ENCODE measurements around the gene MICOS13.
"Not testable (repeated sequence)": the region's sequence is repeated elsewhere in the genome, so short reads cannot be mapped to it uniquely, and the experiment has no call there.

Gene MICOS13, protein sequence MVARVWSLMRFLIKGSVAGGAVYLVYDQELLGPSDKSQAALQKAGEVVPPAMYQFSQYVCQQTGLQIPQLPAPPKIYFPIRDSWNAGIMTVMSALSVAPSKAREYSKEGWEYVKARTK

GRCh38 chr19:5680437-5681368, at the start of gene MICOS13, which contains the start of gene HSD11B1L:
Gene MICOS13, minus strand, starts transcription at chr19:5680516. Its CDS starts 30 bp downstream, at chr19:5680486.
Gene HSD11B1L, plus strand, starts transcription at chr19:5681027. Its CDS starts 3,806 bp downstream, at chr19:5684833.
- peak; percentile 94 for DNase-seq

DNA sequence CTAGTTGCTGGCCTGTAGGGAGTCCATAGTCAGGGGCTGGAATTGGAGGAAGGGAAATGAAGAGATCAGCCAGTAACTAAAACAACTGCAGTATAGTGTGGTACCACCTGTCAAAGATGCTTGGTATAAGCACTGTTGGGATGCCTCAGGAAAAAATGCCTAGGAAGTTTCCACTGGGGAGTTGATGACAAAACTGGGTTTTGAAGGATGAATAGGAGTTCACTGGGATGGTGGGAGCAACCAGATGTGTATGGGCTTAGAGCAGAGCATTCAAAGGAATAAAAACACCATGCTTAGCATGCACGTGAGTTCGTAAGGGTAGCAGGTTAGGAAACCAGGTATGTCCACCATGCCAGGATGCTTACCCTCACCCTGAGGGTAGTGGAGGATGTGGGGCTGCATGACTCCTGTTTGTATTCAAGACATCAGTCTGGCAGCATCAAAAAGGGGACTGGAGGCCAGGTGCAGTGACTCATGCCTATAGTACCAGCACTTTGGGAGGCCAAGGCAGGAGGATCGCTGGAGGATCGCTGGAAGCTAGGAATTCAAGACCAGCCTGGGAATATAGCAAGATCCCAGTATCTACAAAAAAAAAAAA, 47.2 kb upstream of the MICOS13 start:
- no peak for DNase-seq

- DNase-seq = peak; percentile 98
Measured at GRCh38 chr19:5719961-5720790, 39.9 kb upstream of the MICOS13 start, which contains the start of the genes CATSPERD and LONP1. Gene CATSPERD, plus strand, starts transcription at chr19:5720637. Its CDS starts 101 bp downstream, at chr19:5720738. Gene LONP1, minus strand, starts transcription at chr19:5720146. Its CDS starts 14 bp downstream, at chr19:5720132.

DNA sequence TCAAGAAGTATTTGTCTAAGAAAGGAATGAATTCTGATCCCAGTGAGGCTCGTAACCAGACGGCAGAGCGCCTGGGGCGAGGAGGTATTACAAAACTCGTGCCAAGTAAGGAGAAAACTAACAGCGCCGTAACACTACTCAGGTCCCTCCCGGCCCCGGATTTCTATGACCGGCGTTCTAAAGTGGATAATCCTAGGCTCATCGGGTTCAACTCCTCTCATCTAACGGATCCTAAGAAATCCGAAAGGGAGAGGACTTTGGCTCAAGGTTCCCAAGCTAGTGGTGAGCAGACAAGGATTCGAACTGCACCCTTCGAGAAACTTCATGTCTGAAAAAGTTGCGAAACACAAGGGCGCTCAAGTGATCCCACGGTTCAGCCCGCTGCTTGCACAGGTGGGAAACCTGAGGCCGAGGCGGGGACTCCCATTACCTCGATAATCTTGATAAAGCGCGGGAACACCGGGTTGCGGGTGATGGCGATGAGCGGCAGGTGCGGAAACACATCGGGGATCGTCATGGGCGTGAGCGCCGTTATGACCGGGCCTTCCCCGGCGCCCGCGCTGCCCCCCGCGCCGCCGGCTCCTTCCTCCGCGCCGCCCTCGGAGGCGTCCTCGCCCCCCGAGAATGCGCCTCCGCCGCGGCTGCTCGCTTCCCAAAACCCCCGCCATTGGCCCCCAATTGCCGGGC, 39.1 kb upstream of the MICOS13 start:
- no peak for DNase-seq

DNA sequence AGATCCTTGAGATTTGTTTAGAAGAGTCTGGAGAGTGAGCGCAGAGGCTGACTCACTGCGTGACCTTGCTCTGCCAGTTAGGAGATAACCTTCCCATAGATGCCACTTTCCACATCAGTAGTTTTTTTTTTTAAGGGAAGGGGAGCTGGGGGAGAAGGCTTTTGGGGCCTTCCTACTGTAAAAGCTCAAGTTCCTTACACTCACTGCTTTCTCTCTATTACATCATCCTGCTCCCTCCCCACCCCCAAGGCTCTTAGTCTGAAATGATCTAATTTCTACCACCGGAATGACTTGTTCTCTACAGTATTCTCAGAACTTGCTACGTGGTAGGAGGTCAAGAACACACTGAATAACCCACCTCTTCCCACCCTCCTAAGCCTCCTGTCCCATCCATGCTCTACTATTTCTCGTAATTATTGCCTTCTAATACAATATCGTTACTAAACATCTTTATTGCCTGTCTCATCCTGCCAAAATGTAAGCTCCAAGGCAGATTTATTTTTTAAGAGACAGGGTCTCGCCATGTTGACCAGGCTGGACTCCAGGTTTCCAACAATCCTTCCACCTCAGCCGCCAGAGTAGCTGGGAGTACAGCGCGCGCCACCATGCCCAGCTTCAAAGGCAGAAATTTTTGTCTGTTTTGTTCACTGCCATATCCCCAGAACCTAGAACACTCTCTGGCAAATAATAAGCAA, 38.4 kb upstream of the MICOS13 start:
- peak; percentile 11 for DNase-seq

GRCh38 chr19:5718037-5718578, 37.8 kb upstream of the MICOS13 start:
- no peak for DNase-seq

GRCh38 chr19:5717215-5717935, 37.1 kb upstream of the MICOS13 start:
- DNase-seq = no peak

DNA sequence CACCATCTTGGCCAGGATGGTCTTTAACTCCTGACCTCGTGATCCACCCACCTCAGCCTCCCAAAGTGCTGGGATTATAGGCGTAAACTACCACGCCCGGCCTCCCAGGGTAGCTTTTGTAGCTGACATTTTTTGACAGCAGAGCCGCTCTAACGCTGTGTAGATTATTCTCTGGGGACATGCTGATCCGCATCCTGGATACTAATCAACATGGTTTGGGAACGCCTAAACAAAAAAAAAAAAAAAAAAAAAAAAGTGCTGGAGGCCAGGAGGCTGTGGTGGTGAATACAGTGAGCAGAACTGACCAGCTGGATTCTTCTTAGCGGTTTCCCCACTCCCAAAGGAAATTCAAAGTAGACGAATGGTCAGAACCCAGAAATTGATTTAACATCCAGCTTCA, 34.5 kb upstream of the MICOS13 start:
- DNase-seq = no peak

DNA sequence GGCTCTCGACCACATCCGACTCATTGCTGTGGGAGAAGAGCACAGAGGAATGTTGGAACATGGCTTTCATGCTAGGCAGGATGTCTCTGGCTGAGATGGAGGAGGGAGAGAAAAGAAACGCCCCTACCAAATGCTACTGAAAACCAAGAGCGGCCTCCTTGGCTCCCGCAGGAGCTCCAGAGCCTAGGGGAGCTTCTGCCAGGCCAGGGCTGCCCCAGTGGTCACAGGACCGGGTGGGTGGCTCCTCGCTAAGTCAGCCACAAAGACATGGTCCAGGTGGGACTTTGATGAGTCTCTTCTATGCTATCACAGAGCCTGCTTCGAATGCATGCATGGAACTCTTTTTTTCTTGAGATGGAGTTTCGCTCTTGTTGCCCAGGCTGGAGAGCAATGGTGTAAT, 32.9 kb upstream of the MICOS13 start:
- DNase-seq = no peak

GRCh38 chr19:5711713-5712161, 31.4 kb upstream of the MICOS13 start:
- no peak for DNase-seq

- DNase-seq = no peak
Measured at GRCh38 chr19:5711025-5711424, 30.7 kb upstream of the MICOS13 start.

- no peak for DNase-seq
Measured at GRCh38 chr19:5707576-5708575, 27.6 kb upstream of the MICOS13 start.

DNA sequence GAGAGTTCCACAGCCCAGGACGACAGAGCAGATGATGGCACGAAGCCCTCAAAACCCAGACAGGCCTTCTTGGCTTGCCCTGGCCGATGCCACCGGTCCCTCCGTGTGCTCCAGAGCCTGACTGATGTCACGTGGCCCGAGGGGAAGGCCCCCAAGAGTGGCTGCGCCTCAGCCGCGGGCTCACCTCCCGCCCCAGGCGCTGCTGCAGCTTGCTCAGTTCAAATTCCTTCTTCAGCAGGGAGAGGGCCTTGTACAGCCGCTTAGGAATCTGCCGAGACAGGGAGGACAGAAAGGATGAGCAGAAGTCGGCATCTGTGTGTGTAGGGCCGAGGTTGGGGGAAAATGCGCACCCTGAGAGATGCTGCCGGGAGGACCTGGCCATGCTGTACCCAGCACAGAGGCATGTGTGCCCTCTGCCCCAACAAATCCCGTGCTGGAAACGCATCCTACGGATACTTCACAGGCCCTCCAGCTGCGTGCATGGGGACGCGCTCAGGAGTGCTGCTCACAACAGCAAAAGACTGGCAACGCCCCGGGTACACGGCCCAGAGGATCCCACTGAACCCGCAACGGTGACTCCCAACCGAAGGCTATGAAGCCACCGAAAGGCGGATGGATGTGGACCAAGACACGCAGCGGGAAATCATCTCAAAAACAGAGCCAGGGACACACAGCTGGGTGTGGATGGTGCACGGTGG, 26.7 kb upstream of the MICOS13 start:
- DNase-seq = no peak

- DNase-seq = no peak
Measured at GRCh38 chr19:5705552-5705951, 25.2 kb upstream of the MICOS13 start.

GRCh38 chr19:5703819-5704818, 23.8 kb upstream of the MICOS13 start:
- no peak for DNase-seq

DNA sequence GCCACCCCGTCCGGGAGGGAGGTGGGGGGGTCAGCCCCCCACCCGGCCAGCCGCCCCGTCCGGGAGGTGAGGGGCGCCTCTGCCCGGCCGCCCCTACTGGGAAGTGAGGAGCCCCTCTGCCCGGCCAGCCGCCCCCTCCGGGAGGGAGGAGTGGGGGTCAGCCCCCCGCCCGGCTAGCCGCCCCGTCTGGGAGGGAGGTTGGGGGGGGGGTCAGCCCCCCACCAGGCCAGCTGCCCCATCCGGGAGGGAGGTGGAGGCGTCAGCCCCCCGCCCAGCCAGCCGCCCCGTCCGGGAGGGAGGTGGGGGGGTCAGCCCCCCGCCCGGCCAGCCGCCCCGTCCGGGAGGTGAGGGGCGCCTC, 21.7 kb upstream of the MICOS13 start:
- DNase-seq = not testable (repeated sequence)

DNA sequence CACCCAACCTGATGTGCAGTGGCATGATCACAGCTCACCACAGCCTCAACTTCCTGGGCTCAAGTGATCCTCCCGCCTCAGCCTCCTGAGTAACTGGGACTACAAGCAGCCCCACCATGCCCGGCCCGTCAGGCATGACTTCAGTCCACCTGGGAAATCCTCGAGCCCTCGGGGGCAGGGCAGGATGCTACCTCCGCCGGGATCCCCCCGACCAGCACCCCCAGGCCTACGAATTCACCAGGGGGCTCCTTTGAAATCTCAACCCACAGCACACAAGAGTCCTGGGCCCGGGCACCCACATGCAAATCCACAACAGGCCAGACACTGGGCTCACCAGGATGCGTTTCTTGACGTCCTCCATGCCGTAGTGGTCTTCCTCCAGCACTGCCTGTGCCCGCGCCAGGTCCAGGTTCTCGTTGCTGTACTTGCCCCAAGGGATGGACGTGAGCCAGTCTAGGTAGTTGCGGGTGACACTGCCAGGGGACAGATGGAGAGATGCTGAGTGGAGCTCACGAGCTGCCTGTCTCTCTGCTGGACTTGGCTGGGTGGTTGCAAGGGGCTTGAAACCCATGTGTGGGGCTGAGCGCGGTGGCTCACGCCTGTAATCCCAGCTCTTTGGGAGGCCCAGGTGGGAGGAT, 20.3 kb upstream of the MICOS13 start:
- DNase-seq = no peak

All from KG1 (cell line).